ENCODE results near the gene CFAP77. TPM values are rescaled to one million over a fixed set of nuclear protein-coding genes. Genes with fewer than 3 reads are reported as not detected.

The CFAP77 gene
- total and polyA plus RNA-seq, 10 of the 15 experiments (the other 5 are each of a cell fraction or from before 2014, with no cell fraction given) = 0.33 TPM; not detected in 9

DNA sequence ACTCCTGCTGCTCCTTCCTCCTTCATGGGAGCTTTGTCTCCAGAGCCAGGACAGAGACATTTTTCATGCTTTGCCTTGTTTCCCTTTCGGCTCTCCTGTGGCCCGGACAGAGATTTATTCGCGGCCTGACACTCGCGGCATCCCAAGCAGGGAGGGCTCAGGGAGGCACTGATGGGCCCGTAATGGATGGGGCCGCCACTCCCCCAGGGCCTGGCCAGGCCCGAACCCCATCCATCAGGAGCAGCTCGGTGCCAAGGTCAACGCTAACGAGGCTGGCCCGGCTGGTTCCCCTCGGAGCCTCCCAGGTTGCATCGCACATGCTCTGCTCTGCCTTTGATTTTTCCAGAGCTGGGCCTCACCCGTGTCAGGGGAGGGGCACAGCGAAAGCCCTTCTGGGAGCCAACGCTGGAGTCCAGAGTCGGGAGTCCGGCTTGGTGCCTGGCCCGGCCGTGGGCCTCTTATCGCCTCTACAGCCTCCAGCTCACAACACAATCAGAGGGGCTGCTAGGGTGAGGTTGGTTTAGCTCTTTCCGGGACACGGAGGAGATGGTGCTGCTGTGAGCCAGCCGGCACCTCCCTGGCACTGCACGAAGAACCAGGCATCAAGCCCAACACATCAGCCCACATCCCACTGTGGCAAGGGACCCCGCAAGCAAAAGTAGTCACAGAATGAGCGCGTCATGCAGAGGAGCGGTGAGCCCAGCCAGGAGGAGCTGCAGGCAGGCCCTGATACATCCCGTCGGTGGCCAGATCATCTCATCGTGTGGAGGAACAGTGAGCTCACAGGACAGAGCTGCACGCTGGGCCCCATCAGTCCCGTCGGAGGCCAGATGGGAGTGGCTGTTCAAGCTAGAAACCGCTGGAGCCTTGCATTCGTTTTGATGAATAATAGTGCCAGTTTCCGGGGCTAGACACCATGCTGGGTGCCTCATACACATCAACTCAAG, 100.2 kb downstream of the CFAP77 start:
- no peaks in the 10 kb centered on the region for H3K79me2 ChIP-seq (ENCODE audit: control insufficient read depth, insufficient read depth, low read length)
- H3K27me3 ChIP-seq (replicated peaks in 1 of 2; ENCODE audit: control insufficient read depth in 2 of 2, insufficient read depth in 2 of 2, low read length in 1 of 2) = peaks cover 0 to 2% of the 10 kb centered on the region in 2 experiments; a peak in 2 of 4 replicates
- ChIA-PET CTCF (interaction anchor here (0.7 to 1.1 kb wide), 2 partner anchors 43 to 64 kb away, joined by 3 read pairs; no protein-coding TSS in a partner anchor), POLR2A (no interaction called here), RAD21 (ENCODE audit: unreplicated experiment) (interaction anchor here (0.6 kb wide), 1 partner anchor 98 kb away, joined by 3 read pairs; no protein-coding TSS in a partner anchor), SMC1A (ENCODE audit: uncharacterized antibody, unreplicated experiment) (no interaction called here)
- no peak overlapping the region for H2AFZ ChIP-seq (ENCODE audit: control insufficient read depth, low read depth, low read length)
- in situ Hi-C loops (cut with MboI) = loop anchor here (5.0 kb wide), 1 partner anchor 287 kb away; no protein-coding TSS in a partner anchor
- H4K20me1 ChIP-seq (ENCODE audit: control insufficient read depth, insufficient read depth) = no peaks in the 10 kb centered on the region
- no peak overlapping the region for H3K4me2 ChIP-seq (ENCODE audit: control insufficient read depth, insufficient read depth)
- BruUV-seq (replicated peaks) = no TSS peak
- no peak overlapping the region for H3K27ac ChIP-seq (ENCODE audit: control insufficient read depth, insufficient read depth)
- H3K4me3 ChIP-seq = no peak overlapping the region
- H3K4me1 ChIP-seq (ENCODE audit: control insufficient read depth, insufficient read depth, low read length) = no peaks in the 10 kb centered on the region
- H3K36me3 ChIP-seq (ENCODE audit: control insufficient read depth in 2 of 2, insufficient read depth in 2 of 2, low read length in 1 of 2) = no peaks in the 10 kb centered on the region
- DNase-seq (ENCODE audit: low read depth, low spot score) (no peak), FAIRE-seq (no peak), ATAC-seq (no peak)
- H3K9ac ChIP-seq (ENCODE audit: control insufficient read depth, insufficient read depth, low read length) = no peak overlapping the region
- intact Hi-C loops (cut with micrococcal nuclease; ENCODE audit: unreplicated experiment) = loop anchor here (5.0 to 10.0 kb wide), 2 partner anchors 98 to 395 kb away; partner anchors contain the start of gene CFAP77
- 56% methylated on average over 39 of the region's 40 CpGs for whole genome bisulfite sequencing (ENCODE audit: insufficient coverage, insufficient replicate concordance, low lambda C conversion rate, missing lambda C conversion rate)
- no peaks in the 10 kb centered on the region for H3K9me3 ChIP-seq (replicated peaks; ENCODE audit: control insufficient read depth, insufficient read depth, low read length)
- TF ChIP-seq ZNF384 (IDR thresholded peaks at IDR 0.05; ENCODE audit: borderline replicate concordance, low read depth, low read length) (no peak), RBBP5 (conservative IDR thresholded peaks at IDR 0.05) (no peak), SMAD1 (IDR thresholded peaks at IDR 0.05; ENCODE audit: low read depth, partially characterized antibody) (no peak), YY1 (IDR thresholded peaks at IDR 0.05; ENCODE audit: low read depth, low read length) (no peak), EGR1 (IDR thresholded peaks at IDR 0.05; ENCODE audit: borderline replicate concordance in 1 of 2, low read depth in 2 of 2, low read length in 2 of 2) (no peak), RAD21 (IDR thresholded peaks at IDR 0.05; ENCODE audit: insufficient read depth, low read depth, low read length) (no peak), FOXK2 (IDR thresholded peaks at IDR 0.05) (no peak), SMC3 (IDR thresholded peaks at IDR 0.05; ENCODE audit: borderline replicate concordance, low read length) (no peak), MTA3 (IDR thresholded peaks at IDR 0.05; ENCODE audit: borderline replicate concordance, low read length) (no peak), NR2C2 (IDR thresholded peaks at IDR 0.05; ENCODE audit: borderline replicate concordance, control insufficient read depth, insufficient read length, low read depth) (no peak), TCF7 (IDR thresholded peaks at IDR 0.05; ENCODE audit: borderline replicate concordance) (no peak), SMARCA5 (IDR thresholded peaks at IDR 0.05) (no peak)
- TF ChIP-seq, protein P1, sequence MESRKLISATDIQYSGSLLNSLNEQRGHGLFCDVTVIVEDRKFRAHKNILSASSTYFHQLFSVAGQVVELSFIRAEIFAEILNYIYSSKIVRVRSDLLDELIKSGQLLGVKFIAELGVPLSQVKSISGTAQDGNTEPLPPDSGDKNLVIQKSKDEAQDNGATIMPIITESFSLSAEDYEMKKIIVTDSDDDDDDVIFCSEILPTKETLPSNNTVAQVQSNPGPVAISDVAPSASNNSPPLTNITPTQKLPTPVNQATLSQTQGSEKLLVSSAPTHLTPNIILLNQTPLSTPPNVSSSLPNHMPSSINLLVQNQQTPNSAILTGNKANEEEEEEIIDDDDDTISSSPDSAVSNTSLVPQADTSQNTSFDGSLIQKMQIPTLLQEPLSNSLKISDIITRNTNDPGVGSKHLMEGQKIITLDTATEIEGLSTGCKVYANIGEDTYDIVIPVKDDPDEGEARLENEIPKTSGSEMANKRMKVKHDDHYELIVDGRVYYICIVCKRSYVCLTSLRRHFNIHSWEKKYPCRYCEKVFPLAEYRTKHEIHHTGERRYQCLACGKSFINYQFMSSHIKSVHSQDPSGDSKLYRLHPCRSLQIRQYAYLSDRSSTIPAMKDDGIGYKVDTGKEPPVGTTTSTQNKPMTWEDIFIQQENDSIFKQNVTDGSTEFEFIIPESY (IDR thresholded peaks at IDR 0.05) = no peak
- TF ChIP-seq, protein P2, sequence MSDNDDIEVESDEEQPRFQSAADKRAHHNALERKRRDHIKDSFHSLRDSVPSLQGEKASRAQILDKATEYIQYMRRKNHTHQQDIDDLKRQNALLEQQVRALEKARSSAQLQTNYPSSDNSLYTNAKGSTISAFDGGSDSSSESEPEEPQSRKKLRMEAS (IDR thresholded peaks at IDR 0.05; ENCODE audit: low read depth, low read length) = no peak
- TF ChIP-seq, protein P3, sequence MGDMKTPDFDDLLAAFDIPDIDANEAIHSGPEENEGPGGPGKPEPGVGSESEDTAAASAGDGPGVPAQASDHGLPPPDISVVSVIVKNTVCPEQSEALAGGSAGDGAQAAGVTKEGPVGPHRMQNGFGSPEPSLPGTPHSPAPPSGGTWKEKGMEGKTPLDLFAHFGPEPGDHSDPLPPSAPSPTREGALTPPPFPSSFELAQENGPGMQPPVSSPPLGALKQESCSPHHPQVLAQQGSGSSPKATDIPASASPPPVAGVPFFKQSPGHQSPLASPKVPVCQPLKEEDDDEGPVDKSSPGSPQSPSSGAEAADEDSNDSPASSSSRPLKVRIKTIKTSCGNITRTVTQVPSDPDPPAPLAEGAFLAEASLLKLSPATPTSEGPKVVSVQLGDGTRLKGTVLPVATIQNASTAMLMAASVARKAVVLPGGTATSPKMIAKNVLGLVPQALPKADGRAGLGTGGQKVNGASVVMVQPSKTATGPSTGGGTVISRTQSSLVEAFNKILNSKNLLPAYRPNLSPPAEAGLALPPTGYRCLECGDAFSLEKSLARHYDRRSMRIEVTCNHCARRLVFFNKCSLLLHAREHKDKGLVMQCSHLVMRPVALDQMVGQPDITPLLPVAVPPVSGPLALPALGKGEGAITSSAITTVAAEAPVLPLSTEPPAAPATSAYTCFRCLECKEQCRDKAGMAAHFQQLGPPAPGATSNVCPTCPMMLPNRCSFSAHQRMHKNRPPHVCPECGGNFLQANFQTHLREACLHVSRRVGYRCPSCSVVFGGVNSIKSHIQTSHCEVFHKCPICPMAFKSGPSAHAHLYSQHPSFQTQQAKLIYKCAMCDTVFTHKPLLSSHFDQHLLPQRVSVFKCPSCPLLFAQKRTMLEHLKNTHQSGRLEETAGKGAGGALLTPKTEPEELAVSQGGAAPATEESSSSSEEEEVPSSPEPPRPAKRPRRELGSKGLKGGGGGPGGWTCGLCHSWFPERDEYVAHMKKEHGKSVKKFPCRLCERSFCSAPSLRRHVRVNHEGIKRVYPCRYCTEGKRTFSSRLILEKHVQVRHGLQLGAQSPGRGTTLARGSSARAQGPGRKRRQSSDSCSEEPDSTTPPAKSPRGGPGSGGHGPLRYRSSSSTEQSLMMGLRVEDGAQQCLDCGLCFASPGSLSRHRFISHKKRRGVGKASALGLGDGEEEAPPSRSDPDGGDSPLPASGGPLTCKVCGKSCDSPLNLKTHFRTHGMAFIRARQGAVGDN (IDR thresholded peaks at IDR 0.05) = no peak
- TF ChIP-seq, protein P4, sequence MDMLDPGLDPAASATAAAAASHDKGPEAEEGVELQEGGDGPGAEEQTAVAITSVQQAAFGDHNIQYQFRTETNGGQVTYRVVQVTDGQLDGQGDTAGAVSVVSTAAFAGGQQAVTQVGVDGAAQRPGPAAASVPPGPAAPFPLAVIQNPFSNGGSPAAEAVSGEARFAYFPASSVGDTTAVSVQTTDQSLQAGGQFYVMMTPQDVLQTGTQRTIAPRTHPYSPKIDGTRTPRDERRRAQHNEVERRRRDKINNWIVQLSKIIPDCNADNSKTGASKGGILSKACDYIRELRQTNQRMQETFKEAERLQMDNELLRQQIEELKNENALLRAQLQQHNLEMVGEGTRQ (IDR thresholded peaks at IDR 0.05; ENCODE audit: borderline replicate concordance, low read depth, low read length) = no peak
